HepG2 (cell line): ENCODE measurements around the gene RHEBL1. TPM values are rescaled to one million over a fixed set of nuclear protein-coding genes. Genes with fewer than 3 reads are reported as not detected.

Source experiments
- ATRX ChIP-seq: sonication (generic); formaldehyde crosslinking; IDR thresholded peaks from 2 replicates; pipeline ENCODE4 v1.4.0; 2020; ENCODE audit warnings: missing genetic modification reagents, borderline replicate concordance
- GATAD1 ChIP-seq: IDR thresholded peaks from 2 replicates; pipeline ENCODE4 v1.6.1; 2016; ENCODE audit warnings: missing genetic modification reagents, missing compliant biosample characterization
- HNRNPK ChIP-seq: fragments of 200-400 bp; formaldehyde crosslinking; IDR thresholded peaks from 2 replicates; pipeline ENCODE4 v1.6.1; 2018; ENCODE audit warnings: low read length, low read depth, moderate library complexity, mild to moderate bottlenecking; ENCODE audit not compliant: poor library complexity, severe bottlenecking
- IRX3 ChIP-seq: sonication (generic); formaldehyde crosslinking; IDR thresholded peaks from 2 replicates; pipeline ENCODE4 v1.8.1; 2023; ENCODE audit warnings: mild to moderate bottlenecking, low read depth, missing genetic modification reagents, borderline replicate concordance
- KLF16 ChIP-seq, 2 experiments: sonication (generic) in 1 of 2; formaldehyde crosslinking in 1 of 2; IDR thresholded peaks; 2 replicates each; pipeline versions ENCODE4 v1.6.1 to v1.8.0; 2016 to 2023; ENCODE audit warnings: missing genetic modification reagents in 2 of 2, missing compliant biosample characterization in 1 of 2
- MTA3 ChIP-seq: sonication (generic); formaldehyde crosslinking; IDR thresholded peaks from 2 replicates; pipeline ENCODE4 v1.4.0; 2020; ENCODE audit warnings: missing genetic modification reagents
- NFYB ChIP-seq: sonication (generic); formaldehyde crosslinking; IDR thresholded peaks from 2 replicates; pipeline ENCODE4 v1.4.0; 2020; ENCODE audit warnings: missing genetic modification reagents
- SNAI1 ChIP-seq: sonication (generic); formaldehyde crosslinking; IDR thresholded peaks from 2 replicates; pipeline ENCODE4 v1.5.0; 2020; ENCODE audit warnings: mild to moderate bottlenecking, missing genetic modification reagents, borderline replicate concordance
- TP53 ChIP-seq: sonication (generic); formaldehyde crosslinking; conservative IDR thresholded peaks from 2 replicates; pipeline ENCODE4 v1.4.0; 2020; ENCODE audit warnings: missing genetic modification reagents
- ZFP1 ChIP-seq: IDR thresholded peaks from 2 replicates; pipeline ENCODE4 v1.6.1; 2016
- ZMYM3 ChIP-seq: sonication (generic); formaldehyde crosslinking; IDR thresholded peaks from 2 replicates; pipeline ENCODE4 v1.5.1; 2020; ENCODE audit warnings: mild to moderate bottlenecking, missing genetic modification reagents
- ZNF34 ChIP-seq: sonication (generic); formaldehyde crosslinking; IDR thresholded peaks from 2 replicates; pipeline ENCODE4 v1.4.0; 2020; ENCODE audit warnings: mild to moderate bottlenecking, missing genetic modification reagents, borderline replicate concordance
- ZNF543 ChIP-seq: sonication (generic); formaldehyde crosslinking; IDR thresholded peaks from 2 replicates; pipeline ENCODE4 v1.4.0; 2020; ENCODE audit warnings: mild to moderate bottlenecking, missing genetic modification reagents
- polyA plus RNA-seq, 8 experiments: library from polyadenylated mRNA; depleted of rRNA in 3 of 8; stranded (reverse) in 7 of 8; unstranded in 1 of 8; fragments of >200 nt; fragmentation: Illumina TruSeq in 4 of 8; extraction: Trizol in 4 of 8; gene quantifications; 2 replicates each; pipeline versions ENCODE4 v1.2.1 to v1.2.3, GENCODE V29; 2011 to 2016; ENCODE audit warnings: low read depth in 4 of 8, missing spikeins in 1 of 8, mixed read lengths in 1 of 8; ENCODE audit not compliant: insufficient read depth in 1 of 8
- total RNA-seq, 5 experiments: library from RNA; depleted of rRNA; stranded (reverse); fragments of >200 nt; fragmentation: Illumina TruSeq; extraction: Trizol; gene quantifications; 2 replicates each; pipeline ENCODE4 v1.2.3, GENCODE V29; 2016; ENCODE audit warnings: low read depth in 1 of 5
- TF ChIP-seq, protein P1 (sequence below): sonication (generic); formaldehyde crosslinking; IDR thresholded peaks from 2 replicates; pipeline ENCODE4 v1.4.0; 2020; ENCODE audit warnings: missing genetic modification reagents, borderline replicate concordance
- TF ChIP-seq, protein P2 (sequence below): sonication (generic); formaldehyde crosslinking; conservative IDR thresholded peaks from 2 replicates; pipeline ENCODE4 v1.8.0; 2022; ENCODE audit warnings: low read depth, missing genetic modification reagents
- TF ChIP-seq, protein P3 (sequence below): IDR thresholded peaks from 2 replicates; pipeline ENCODE4 v1.6.1; 2016
- TF ChIP-seq, protein P4 (sequence below): sonication (generic); formaldehyde crosslinking; IDR thresholded peaks from 2 replicates; pipeline ENCODE4 v1.5.1; 2020; ENCODE audit warnings: mild to moderate bottlenecking, missing genetic modification reagents, moderate library complexity

The RHEBL1 gene
- total and polyA plus RNA-seq, 2 of the 13 experiments (the other 11 are each of a cell fraction or from before 2014, with no cell fraction given): 1.4 to 2.5 TPM

DNA sequence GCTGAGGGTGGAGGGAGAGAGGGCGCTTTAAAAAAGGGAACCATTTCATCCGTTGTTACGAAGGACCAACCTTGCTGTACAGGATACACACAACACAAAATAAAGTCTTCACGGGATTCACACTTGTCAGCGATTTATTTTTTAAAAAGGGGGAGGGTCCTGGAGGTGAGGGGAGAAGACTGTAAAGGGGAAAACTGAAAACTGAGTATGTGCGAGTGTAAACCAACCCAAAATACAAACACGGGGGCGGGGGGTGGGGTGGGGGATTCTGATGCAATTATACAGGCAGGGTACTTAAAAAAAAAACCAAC, 50.7 kb downstream of the RHEBL1 start (continued):
- TF ChIP-seq, protein P1, sequence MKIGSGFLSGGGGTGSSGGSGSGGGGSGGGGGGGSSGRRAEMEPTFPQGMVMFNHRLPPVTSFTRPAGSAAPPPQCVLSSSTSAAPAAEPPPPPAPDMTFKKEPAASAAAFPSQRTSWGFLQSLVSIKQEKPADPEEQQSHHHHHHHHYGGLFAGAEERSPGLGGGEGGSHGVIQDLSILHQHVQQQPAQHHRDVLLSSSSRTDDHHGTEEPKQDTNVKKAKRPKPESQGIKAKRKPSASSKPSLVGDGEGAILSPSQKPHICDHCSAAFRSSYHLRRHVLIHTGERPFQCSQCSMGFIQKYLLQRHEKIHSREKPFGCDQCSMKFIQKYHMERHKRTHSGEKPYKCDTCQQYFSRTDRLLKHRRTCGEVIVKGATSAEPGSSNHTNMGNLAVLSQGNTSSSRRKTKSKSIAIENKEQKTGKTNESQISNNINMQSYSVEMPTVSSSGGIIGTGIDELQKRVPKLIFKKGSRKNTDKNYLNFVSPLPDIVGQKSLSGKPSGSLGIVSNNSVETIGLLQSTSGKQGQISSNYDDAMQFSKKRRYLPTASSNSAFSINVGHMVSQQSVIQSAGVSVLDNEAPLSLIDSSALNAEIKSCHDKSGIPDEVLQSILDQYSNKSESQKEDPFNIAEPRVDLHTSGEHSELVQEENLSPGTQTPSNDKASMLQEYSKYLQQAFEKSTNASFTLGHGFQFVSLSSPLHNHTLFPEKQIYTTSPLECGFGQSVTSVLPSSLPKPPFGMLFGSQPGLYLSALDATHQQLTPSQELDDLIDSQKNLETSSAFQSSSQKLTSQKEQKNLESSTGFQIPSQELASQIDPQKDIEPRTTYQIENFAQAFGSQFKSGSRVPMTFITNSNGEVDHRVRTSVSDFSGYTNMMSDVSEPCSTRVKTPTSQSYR (CRISPR knock-in tag): no peak
- TF ChIP-seq IRX3 (CRISPR knock-in tag): no peak
- no peak for TF ChIP-seq GATAD1 (CRISPR knock-in tag)
- TF ChIP-seq, protein P2, sequence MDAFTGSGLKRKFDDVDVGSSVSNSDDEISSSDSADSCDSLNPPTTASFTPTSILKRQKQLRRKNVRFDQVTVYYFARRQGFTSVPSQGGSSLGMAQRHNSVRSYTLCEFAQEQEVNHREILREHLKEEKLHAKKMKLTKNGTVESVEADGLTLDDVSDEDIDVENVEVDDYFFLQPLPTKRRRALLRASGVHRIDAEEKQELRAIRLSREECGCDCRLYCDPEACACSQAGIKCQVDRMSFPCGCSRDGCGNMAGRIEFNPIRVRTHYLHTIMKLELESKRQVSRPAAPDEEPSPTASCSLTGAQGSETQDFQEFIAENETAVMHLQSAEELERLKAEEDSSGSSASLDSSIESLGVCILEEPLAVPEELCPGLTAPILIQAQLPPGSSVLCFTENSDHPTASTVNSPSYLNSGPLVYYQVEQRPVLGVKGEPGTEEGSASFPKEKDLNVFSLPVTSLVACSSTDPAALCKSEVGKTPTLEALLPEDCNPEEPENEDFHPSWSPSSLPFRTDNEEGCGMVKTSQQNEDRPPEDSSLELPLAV (CRISPR knock-in tag): 0 out of 2 replicates have a peak, but pooled peaks have one; percentile 52
- TF ChIP-seq, protein P3, sequence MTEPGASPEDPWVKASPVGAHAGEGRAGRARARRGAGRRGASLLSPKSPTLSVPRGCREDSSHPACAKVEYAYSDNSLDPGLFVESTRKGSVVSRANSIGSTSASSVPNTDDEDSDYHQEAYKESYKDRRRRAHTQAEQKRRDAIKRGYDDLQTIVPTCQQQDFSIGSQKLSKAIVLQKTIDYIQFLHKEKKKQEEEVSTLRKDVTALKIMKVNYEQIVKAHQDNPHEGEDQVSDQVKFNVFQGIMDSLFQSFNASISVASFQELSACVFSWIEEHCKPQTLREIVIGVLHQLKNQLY (CRISPR knock-in tag): no peak
- TF ChIP-seq ZNF543: no peak
- TF ChIP-seq SNAI1: no peak
- no peak for TF ChIP-seq ZNF34 (CRISPR knock-in tag)
- 0 out of 2 replicates have a peak, but pooled peaks have one; percentile 9 for TF ChIP-seq TP53 (CRISPR knock-in tag)
- no peak for TF ChIP-seq MTA3 (CRISPR knock-in tag)
- TF ChIP-seq NFYB (CRISPR knock-in tag): no peak
- TF ChIP-seq, protein P4, sequence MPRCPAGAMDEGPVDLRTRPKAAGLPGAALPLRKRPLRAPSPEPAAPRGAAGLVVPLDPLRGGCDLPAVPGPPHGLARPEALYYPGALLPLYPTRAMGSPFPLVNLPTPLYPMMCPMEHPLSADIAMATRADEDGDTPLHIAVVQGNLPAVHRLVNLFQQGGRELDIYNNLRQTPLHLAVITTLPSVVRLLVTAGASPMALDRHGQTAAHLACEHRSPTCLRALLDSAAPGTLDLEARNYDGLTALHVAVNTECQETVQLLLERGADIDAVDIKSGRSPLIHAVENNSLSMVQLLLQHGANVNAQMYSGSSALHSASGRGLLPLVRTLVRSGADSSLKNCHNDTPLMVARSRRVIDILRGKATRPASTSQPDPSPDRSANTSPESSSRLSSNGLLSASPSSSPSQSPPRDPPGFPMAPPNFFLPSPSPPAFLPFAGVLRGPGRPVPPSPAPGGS: no peak
- no peak for TF ChIP-seq KLF16 (CRISPR knock-in tag; IDR thresholded peaks at IDR 0.05)
- peak; percentile 39 for TF ChIP-seq HNRNPK
- TF ChIP-seq ZFP1: no peak
- no peak for TF ChIP-seq ZMYM3 (CRISPR knock-in tag)
- TF ChIP-seq ATRX (CRISPR knock-in tag): no peak
